Measurements from ENCODE around the gene KIAA0232.
"Not testable (repeated sequence)": the region's sequence is repeated elsewhere in the genome, so short reads cannot be mapped to it uniquely, and the experiment has no call there.

Gene KIAA0232

GRCh38 chr4:6756345-6756744, 26.2 kb upstream of the KIAA0232 start:
- not testable (repeated sequence) for DNase-seq (ENCODE audit: low read depth in 2 of 2)

DNA sequence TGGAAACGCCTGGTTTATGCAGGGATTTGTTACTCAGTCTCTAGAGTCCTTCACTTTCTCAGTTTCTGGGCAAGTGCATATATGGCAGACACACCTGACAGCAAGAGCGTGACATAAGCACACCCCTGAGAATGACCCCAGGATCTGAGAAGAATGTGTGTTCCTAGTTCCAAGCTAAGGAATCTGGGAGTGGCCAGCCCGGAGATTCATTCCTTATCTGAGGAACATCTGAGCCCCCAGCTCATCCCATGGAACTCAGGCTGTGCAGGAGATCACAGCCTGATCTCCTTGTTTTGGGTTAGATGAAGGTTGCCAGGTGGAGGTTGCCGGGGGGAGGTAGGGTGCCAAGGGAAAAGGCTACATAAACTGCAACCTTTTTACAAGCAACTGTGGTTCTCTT, 23.8 kb upstream of the KIAA0232 start:
- no peak for DNase-seq (ENCODE audit: low read depth in 2 of 2)

- DNase-seq (ENCODE audit: low read depth in 2 of 2) = no peak
These were observed 21.7 kb upstream of the KIAA0232 start for GRCh38 chr4:6760865-6761264.

DNA sequence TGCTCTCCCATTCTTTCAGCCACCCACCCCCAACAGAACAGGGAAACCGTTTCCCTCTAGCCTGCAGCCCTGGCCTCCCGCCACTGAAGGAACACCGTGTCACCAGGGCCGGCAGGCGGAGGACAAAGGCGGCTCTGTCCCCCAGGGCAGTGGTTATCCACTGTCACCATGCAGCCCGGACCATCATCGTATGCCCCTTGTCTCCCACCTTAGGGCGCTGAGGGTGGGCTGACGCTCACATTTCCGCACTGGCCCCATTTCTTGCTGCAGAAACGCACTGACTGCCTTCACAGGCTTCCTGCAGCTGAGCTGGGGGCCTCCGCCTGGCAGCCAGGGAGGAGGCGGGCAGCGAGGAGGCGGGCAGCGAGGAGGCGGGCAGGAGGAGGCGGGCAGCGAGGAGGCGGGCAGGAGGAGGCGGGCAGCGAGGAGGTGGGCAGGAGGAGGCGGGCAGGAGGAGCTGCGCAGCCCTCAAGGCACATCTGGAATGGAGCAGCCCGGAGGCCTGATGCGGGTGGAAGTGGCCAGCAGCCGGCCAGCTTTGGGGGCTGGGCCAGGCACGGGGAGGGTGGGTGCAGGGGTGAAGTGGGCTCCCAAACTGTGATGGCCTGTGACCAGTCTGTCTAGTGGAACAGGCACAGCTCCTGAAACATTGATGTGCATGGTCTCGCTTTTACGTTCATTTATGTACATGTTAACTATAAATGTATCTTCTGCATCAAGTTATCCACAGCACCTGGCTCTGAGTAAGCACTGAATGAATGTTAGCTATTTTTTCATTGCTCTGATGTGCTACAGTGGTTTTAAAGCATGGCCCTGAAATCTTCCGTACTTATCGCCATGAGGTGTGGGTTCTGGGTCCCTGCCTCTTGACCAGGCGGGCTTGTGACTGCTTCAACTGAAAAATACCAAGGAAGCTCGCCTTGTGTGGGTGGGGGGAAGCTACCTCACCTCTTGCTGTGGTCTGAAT, 20.6 kb upstream of the KIAA0232 start:
- no peak for DNase-seq (ENCODE audit: low read depth in 2 of 2)

DNA sequence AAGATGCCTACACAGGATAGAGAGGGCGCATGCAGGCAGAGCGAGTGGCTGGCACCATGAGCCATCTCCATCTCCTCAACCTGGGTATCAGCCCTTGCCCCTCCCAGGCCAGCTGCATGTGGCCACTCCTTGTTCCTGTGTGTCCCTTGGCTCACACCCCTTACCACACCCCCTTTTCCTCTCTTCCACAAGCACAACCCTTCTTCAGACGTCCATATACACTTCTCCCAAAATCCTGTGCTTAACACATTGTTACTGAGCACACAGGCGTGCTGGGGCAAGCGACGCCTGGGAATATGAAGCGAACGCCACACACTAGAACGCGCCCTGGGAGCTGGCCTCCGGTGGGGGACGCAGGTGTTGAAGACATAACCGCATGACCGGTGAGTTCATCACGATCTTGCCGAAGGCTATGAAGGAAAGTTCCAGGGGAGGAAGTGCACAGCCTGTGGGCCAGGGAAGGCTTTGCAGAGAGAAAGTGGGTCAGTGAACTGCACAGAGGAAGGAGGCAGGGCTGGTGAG, 19.1 kb upstream of the KIAA0232 start:
- no peak for DNase-seq (ENCODE audit: low read depth in 2 of 2)

DNA sequence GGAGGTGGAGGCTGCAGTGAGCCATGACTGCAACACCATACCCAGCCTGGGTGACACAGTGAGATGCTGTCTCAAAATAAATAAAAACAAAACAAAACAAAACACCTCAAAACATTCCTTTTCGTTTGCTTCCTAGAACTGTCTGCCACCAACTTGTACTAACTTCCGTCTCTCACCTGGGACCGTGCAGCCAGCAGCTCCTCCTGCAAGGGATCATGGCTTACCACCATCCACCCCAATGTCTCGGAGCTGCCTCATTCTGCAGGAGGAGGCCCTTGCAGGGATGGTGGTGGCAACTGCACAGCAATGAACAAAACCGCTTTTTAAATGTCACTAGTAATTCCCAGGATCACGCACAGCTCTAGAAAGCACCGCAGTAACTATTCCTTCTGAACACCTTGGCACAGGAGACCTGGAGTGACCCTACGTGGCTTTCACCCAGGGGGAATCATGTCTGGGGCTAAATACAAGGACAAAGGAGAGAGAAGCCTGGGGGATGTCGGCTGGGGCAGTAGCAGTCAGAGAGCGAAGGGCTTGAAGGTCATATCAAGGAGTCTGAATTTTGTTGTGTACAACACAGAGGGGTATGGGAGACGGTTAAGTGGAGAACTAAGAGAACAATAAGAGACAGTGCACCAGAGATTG, 17.4 kb upstream of the KIAA0232 start:
- no peak for DNase-seq (ENCODE audit: low read depth in 2 of 2)

DNA sequence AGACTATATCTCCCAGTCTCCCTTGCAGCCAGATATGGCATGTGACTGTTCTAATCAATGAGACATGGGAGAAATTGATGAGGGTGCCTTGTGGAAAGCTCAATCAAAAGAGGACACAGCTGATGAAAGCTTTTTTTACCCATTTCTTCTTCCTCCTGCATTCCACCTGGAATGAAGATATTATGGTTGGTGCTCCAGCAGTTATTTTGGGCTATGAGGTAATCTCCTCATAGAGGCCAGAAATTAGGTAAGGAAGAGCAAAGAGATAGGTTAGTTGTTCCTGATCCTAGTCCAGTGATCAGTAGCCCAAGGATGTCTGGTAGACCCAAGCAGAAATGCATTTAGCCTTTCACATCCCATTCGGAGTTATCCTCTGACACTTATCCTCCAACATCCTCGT, 16.8 kb upstream of the KIAA0232 start:
- DNase-seq (ENCODE audit: low read depth in 2 of 2) = no peak

GRCh38 chr4:6767386-6767747, 15.2 kb upstream of the KIAA0232 start:
- DNase-seq (ENCODE audit: low read depth in 2 of 2) = no peak

DNA sequence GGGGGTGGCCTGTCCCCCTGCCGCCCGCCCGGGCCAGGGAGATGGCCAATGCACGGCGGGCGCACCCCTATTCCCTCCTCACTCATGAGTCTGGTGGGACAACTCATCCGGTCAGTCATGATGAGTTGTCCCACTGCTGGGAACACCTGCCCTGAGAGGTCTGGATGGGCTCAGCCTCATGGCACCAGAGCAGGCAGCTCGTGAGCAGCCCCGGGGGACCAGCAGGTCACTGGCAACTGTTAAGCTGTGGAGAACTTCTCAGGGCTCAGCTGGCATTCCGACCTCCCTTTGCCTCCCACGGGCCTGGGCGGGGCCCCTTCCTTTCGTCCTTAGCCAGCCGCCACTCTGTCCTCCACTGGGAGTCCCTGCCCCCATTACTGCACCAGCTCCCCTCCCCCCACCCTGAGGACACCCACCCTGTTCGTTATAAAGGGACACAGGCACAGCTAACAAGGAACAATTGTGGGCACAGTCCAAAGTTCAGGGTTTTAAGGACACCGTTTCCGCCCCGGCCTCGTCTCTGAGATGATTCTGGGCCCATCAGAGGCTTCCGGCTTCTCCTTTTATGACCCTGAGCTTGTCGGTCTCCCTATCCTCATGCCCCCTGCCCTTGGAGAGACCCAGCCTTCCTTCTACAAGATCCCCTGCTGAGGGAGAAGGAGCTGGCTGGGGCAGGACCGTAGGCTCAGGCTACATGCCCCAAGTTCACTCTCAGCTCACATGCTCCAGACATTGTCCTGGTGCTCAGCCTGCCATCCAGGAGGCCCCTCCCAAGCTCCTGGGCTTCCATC, 14.6 kb upstream of the KIAA0232 start:
- no peak for DNase-seq (ENCODE audit: low read depth in 2 of 2)

DNA sequence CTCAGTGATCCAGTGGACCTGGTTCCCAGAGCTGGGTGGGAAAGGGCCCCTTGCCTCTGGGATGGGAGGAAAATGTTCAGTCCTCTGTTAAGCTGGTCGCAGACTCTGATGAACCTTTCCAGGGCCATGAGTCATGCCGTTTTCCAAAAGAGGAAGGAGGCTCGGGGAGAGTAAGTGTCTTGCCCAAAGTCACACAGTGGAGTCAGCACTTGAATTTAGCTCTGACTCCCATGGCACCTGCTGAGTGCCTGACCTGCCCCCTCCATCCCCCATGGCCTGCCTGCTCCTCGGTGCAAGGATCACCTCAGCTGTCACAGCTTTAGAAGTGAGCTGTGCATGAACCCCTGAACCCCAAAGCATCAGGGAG, 14.0 kb upstream of the KIAA0232 start:
- no peak for DNase-seq (ENCODE audit: low read depth in 2 of 2)

DNA sequence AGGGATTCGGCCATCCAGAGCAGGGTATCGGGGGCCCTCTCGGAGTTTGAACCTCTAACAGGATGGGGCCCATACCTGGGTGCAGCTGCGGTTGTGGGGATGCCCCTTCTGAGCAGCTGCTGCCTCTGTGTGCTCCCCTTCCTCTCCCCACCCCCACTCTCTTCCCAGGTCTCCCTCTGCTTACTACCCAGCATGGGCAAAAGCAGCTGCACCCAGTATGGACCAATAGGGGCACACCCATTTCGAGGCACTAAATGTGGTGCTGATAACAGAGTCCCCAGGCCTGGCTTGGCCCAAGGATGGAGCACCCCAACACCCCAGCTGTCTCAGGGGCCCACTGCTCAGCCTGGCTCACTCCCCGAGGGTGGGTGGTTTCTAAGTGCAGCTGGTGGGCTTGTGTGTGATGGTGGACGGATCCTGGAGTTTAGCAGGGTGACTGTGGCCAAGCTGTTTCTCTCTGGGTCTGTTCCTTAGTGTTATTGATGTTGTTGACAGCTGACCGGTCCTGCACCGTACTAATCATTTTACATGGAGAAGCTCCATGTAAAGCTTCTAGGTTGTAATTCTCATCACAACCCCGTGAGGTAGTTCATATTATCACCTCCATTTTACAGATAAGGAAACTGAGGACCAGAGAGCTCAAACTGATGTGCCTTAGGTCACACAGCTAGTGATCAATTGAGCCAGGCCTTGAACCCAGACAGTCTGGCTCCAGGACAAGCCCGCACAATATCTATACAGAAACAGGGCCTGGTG, 13.1 kb upstream of the KIAA0232 start:
- no peak for DNase-seq (ENCODE audit: low read depth in 2 of 2)

DNA sequence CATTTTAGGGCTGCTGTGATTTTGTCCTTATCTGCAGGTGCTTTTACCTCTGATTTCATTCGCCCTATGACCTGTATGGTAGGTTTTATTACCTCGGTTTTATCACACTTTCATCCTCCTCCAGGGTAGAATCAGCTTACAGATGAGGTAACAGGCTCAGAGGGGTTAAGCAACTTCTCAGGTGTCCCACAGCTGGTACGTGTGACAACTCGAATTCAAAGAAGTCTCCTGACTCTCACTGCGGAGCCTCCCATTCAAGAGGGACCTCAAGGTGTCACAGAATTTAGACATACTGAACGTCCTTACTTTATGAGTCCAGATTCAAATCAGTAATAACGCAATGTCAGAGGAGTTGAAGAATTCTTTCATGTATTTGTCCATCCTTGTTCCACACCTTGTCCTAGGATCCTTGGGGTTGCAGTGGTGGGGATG, 12.5 kb upstream of the KIAA0232 start:
- DNase-seq (ENCODE audit: low read depth in 2 of 2) = no peak

- no peak for DNase-seq (ENCODE audit: low read depth in 2 of 2)
These were observed 11.8 kb upstream of the KIAA0232 start for GRCh38 chr4:6770581-6771228.

GRCh38 chr4:6771229-6771671, 11.3 kb upstream of the KIAA0232 start:
- no peak for DNase-seq (ENCODE audit: low read depth in 2 of 2)

DNA sequence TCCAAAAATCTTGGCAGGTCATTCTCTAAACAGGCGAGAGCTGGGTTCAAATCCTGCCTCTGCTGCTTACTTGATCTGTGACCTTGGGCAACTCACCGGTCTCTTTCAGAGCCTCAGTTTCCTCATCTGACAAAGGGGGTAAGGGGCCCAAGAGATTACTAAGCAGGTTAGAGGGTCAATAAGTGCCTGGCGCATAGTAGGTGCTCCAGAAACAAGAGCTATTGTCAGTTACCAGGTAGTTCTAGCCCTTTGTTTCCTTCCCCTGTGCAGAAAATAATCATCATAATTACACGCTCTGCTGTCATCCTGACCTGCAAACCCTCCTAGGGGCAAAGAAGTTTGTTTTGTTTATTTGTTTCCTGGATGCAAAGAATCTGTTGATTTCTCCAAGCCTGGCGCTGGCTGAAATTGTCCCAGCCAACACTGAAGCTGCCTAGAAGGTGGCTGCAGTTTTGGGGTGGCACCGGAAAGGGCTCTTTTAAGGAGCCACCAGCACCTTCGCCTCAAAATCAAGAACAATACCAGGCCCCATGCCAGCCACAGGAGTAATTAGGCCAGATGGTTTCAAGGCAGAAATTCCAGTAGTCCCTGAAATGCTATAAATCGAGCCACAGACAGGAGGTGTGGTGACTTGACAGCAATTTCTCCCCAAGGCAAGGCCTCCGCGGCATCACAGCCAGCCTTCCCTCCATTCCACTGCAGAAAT, 10.2 kb upstream of the KIAA0232 start:
- no peak for DNase-seq (ENCODE audit: low read depth in 2 of 2)

- no peak for DNase-seq (ENCODE audit: low read depth in 2 of 2)
These were observed 9.4 kb upstream of the KIAA0232 start for GRCh38 chr4:6773106-6773505.

DNA sequence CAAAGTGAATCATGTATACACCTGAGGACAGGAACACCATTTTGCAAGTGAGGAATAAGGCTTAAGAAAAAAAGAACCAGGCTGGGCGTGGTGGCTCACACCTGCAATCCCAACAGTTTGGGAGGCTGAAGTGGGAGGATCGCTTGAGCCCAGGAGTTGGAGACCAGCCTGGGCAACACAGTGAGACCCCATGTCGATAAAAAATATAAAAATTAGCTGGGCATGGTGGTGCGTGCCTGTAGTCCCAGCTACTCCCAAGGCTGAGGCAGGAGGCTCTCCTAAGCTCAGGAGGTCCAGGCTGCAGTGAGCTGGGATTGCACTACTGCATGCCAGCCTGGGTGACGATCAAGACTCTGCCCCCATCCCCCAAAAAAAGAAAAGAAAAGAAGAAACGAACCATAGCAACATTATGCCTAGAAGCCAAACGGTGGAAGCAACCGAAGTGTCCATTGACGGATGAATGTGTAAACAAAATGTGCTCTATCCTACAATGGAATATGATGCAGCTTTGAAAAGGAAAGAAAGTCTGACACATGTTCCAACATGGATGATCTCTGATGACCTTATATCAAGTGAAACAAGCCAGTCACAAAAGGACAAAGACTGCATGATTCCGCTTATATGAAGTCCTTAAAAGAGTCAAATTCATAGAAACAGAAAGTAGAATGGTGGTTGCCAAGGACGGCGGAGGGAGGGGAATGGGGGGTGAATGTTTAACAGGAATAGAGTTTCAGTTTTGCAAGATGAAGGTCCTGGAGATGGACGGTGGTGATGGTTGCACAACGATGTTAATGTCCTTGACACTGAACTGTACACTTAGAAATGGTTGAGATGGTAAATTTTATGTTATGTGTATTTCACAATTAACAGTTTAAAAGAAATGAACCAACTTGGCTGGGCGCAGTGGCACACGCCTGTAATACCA, 8.6 kb upstream of the KIAA0232 start:
- no peak for DNase-seq (ENCODE audit: low read depth in 2 of 2)

GRCh38 chr4:6775746-6776145, 6.8 kb upstream of the KIAA0232 start:
- DNase-seq (ENCODE audit: low read depth in 2 of 2) = no peak
